Retina (tissue), 1 donor: ENCODE results near the gene GSTO2.

Experiments
- DNase-seq: peaks from one replicate; pipeline ENCODE4 v3.0.0-alpha.2; 2016

Gene GSTO2

GRCh38 chr10:104342941-104343411 is 74.0 kb downstream of the GSTO2 start:
- DNase-seq, result no peak

- DNase-seq, result no peak
These were observed 75.2 kb downstream of the GSTO2 start for GRCh38 chr10:104344219-104344618.

- DNase-seq, result no peak
These were observed 76.5 kb downstream of the GSTO2 start for GRCh38 chr10:104345515-104345914.

GRCh38 chr10:104345941-104346340 is 77.0 kb downstream of the GSTO2 start:
- no peak for DNase-seq

GRCh38 chr10:104347295-104348045 is 78.5 kb downstream of the GSTO2 start:
- DNase-seq, result no peak

GRCh38 chr10:104348601-104349000 is 79.6 kb downstream of the GSTO2 start:
- DNase-seq, result no peak

GRCh38 chr10:104349623-104350126 is 80.7 kb downstream of the GSTO2 start:
- peak; percentile 57 for DNase-seq

- DNase-seq, result peak; percentile 68
These were observed 81.2 kb downstream of the GSTO2 start for GRCh38 chr10:104350127-104350635.

GRCh38 chr10:104351061-104351702 is 82.2 kb downstream of the GSTO2 start:
- DNase-seq, result no peak

- no peak for DNase-seq
These were observed 82.9 kb downstream of the GSTO2 start for GRCh38 chr10:104351919-104352318.

- DNase-seq, result peak; percentile 96
These were observed 84.5 kb downstream of the GSTO2 start, which contains the start of gene CFAP58 for GRCh38 chr10:104353325-104354048. Gene CFAP58 (plus strand): TSS chr10:104353833. CDS start chr10:104353898, 65 bp downstream.
